ENCODE results near the gene BCL11B. TPM values are rescaled to one million over a fixed set of nuclear protein-coding genes. Genes with fewer than 3 reads are reported as not detected.

The BCL11B gene
- total RNA-seq, 4 donors from 2014 or later, result 7.7 to 10.2 (median 10.0) TPM

DNA sequence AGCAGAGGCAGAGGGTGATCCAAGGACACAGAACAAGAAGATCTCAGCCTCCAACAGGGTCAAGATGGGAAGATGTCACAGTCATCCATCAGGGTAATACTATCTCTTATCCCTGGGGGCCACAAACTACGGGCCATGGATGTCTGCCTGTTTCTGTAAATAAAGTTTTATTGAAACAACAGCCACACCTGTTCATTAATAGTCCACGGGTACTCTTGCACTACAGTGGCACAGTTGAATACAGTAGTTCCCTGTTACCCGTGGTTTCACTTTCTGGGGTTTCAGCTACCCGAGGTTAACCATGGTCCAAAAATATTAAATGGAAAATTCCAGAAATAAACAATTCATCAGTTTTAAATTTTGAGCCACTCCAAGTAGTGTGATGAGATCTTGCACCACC is 65.9 kb downstream of the BCL11B start:
- no peak for DNase-seq
- peaks cover 0 to 5% (median 0%) of the 10 kb centered on the region in 4 donors for H3K4me1 ChIP-seq
- H3K36me3 ChIP-seq, result no peaks in the 10 kb centered on the region
- no peak for TF ChIP-seq POLR2A (IDR thresholded peaks at IDR 0.05)
- TF ChIP-seq, protein P1, sequence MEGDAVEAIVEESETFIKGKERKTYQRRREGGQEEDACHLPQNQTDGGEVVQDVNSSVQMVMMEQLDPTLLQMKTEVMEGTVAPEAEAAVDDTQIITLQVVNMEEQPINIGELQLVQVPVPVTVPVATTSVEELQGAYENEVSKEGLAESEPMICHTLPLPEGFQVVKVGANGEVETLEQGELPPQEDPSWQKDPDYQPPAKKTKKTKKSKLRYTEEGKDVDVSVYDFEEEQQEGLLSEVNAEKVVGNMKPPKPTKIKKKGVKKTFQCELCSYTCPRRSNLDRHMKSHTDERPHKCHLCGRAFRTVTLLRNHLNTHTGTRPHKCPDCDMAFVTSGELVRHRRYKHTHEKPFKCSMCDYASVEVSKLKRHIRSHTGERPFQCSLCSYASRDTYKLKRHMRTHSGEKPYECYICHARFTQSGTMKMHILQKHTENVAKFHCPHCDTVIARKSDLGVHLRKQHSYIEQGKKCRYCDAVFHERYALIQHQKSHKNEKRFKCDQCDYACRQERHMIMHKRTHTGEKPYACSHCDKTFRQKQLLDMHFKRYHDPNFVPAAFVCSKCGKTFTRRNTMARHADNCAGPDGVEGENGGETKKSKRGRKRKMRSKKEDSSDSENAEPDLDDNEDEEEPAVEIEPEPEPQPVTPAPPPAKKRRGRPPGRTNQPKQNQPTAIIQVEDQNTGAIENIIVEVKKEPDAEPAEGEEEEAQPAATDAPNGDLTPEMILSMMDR (IDR thresholded peaks at IDR 0.05), result no peak
- H3K27me3 ChIP-seq, result no peaks in the 10 kb centered on the region
- no peak overlapping the region for H3K4me3 ChIP-seq
- H3K27ac ChIP-seq, result no peak overlapping the region
- no peaks in the 10 kb centered on the region for H3K9me3 ChIP-seq

DNA sequence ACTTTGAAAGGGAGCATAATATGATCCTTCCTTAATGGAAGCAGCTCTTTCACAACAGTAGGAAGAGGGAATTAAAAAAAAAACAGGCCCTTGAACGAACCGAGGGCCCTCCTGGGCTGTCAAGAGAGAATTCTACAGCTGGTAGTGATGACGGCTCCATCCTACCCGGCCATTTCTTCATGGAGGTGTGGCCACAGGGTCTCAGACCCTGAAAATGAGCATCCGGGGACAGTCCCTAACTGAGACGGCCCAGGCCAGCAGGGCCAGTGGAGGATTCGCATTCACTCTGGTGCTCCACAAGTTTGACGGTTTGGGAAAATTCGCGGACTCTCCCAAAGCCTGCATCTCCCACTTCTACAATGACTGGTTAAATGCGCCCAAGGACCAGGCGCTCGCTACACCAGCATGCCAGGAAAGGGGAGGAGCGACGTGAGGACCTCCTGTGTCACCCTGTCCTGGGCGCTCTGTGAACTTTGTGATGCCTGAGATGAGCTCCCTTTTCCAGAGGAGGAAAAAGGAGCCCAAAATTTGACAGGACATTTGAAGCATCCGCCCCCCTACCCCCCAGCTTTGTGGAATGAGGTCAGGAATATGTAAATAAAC is 66.8 kb downstream of the BCL11B start:
- no peaks in the 10 kb centered on the region for H3K27me3 ChIP-seq
- H3K36me3 ChIP-seq, result no peaks in the 10 kb centered on the region
- H3K4me1 ChIP-seq, result no peaks in the 10 kb centered on the region
- no peak for TF ChIP-seq POLR2A (IDR thresholded peaks at IDR 0.05)
- TF ChIP-seq, protein P1 (IDR thresholded peaks at IDR 0.05), result no peak
- H3K9me3 ChIP-seq, result no peaks in the 10 kb centered on the region
- H3K27ac ChIP-seq, result no peak overlapping the region
- no peak overlapping the region for H3K4me3 ChIP-seq
- DNase-seq, result no peak

DNA sequence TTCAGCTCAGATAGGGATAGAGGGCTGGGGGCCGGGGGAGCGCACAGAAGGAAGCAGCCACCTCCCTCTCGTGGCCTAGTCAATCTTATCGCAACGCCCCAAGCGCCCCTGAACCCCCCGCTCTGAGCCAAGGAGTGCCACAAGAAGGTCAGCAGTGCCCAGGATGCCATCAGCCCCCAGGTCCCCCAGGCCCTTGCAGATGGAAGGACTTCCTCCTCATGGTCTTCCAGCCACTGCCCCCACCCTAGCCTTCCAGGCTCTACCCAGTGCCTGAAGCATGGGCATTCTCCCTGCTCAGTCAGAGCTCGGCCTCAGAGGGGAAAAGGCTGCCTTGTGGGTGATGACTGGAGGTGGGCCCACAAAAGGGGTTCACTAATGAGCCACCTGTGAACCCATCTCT is 68.2 kb downstream of the BCL11B start:
- TF ChIP-seq, protein P1 (IDR thresholded peaks at IDR 0.05), result no peak
- no peak for TF ChIP-seq POLR2A (IDR thresholded peaks at IDR 0.05)
- H3K27ac ChIP-seq, result peak overlapping the region in 1 of 4 donors; percentile 25
- H3K36me3 ChIP-seq, result no peaks in the 10 kb centered on the region
- no peaks in the 10 kb centered on the region for H3K9me3 ChIP-seq
- DNase-seq, result no peak
- no peaks in the 10 kb centered on the region for H3K27me3 ChIP-seq
- H3K4me1 ChIP-seq, result no peaks in the 10 kb centered on the region
- no peak overlapping the region for H3K4me3 ChIP-seq

DNA sequence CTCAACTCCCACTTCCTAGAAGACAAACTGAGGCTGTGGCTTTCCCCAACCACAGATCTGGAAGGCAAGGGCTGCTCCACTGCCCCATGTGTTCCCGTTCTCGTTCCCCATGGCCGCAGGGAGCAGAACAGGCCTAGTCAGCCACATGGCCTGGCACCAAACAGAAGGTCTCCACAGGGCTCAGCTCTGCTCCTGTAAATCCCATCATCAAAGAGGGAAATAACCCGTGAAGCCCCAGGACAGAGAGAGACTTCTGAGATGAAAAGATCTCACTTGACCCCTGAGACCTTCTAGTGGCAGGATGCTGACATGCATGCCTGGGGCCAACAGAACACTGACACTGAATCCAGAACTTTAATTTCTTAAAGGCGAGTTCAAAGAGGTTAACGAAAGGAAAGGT is 68.9 kb downstream of the BCL11B start:
- Histone ChIP-seq H3K4me3 (no peak overlapping the region), H3K27ac (no peak overlapping the region), H3K36me3 (no peaks in the 10 kb centered on the region), H3K27me3 (no peaks in the 10 kb centered on the region), H3K9me3 (no peaks in the 10 kb centered on the region), H3K4me1 (no peaks in the 10 kb centered on the region)
- no peak for TF ChIP-seq POLR2A (IDR thresholded peaks at IDR 0.05)
- TF ChIP-seq, protein P1 (IDR thresholded peaks at IDR 0.05), result no peak
- DNase-seq, result no peak

DNA sequence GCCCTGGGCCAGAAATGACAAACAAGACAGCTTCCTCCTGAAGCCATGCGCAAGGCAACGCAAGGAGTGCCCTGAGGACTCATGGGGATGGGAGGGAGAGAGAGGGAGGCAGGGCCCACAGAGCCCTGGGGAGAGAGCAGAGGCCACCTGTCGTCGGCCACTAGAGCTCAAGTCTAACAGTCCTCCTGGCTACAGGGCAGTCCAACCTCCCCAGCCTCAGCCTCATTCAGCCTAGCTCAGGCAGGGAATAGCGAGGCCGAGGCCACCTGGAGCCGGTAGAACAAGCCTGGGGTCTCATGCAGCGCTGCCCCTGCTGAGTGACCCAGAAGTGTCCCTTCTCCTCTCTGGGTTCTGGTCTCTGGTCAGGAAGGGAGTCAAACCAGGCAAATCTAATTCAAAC is 69.5 kb downstream of the BCL11B start:
- Histone ChIP-seq H3K27me3 (no peaks in the 10 kb centered on the region), H3K27ac (no peak overlapping the region), H3K36me3 (no peaks in the 10 kb centered on the region), H3K4me1 (no peaks in the 10 kb centered on the region), H3K4me3 (no peak overlapping the region), H3K9me3 (no peaks in the 10 kb centered on the region)
- TF ChIP-seq, protein P1 (IDR thresholded peaks at IDR 0.05), result no peak
- TF ChIP-seq POLR2A (IDR thresholded peaks at IDR 0.05), result no peak
- no peak for DNase-seq

Data from Peyer's patch (tissue), 4 donors.